Stimulated activated CD8-positive, alpha-beta memory T cell treated with anti-CD3 and anti-CD28 coated beads, Interleukin-15, amount 100 ng/mL, for 1 hour (primary cell): Measurements from ENCODE around the gene CDT1.
"Not testable (repeated sequence)": the region's sequence is repeated elsewhere in the genome, so short reads cannot be mapped to it uniquely, and the experiment has no call there.

ENCODE experiments used
- DNase-seq: peaks from one replicate; pipeline ENCODE4 v3.0.0-alpha.2; 2020; ENCODE audit warnings: low read depth

The CDT1 gene

GRCh38 chr16:88816736-88817535 lies 13.3 kb downstream of the CDT1 start:
- DNase-seq: no peak

- DNase-seq: no peak
Observed at GRCh38 chr16:88817785-88818574, 14.4 kb downstream of the CDT1 start.

DNA sequence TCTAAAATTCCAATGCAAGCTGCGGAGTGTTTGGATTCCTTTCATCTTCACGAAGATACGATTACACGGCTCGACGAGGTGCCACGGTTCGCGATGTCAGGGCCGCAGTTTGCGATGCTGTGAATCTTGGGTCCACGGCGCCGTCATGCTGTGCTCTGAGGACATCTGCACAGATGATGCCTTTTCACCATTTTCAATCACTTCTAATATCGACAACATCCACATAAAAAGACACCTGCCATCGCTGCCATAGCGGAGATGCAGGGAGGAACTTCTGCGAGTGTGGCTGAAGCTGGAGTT lies 14.9 kb downstream of the CDT1 start:
- no peak for DNase-seq

GRCh38 chr16:88819126-88819525 lies 15.5 kb downstream of the CDT1 start:
- DNase-seq: no peak

DNA sequence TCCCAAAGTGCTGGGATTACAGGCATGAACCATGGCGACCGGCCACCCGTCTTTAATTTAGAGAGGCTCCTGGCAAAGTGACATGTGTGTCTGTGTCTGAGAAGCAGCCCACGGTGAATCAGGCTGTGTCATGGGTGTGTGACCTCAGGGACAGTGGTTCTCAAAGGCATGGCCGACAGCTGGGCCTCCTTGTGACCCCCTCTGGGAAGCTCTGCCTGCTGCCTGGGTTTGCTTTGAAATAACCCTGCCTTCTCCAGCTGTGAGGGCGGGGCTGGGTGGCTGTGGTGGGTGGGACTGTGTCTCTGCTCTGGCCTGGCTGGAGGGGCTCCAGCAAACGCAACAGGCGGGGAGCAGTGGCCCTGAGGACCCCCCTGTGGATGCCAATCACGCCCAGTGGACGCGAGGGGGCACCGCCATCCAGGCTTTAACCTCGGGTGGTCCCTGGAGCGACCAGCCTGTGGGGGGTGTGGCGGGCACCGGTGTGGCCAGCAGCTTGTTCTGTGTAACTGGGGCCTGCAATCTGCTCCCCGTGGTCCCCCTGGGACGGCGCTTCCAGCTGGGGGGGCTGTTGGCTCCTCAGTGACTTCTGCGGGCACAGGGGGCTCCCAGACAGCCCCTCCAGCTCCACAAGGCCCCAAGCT lies 16.9 kb downstream of the CDT1 start:
- no peak for DNase-seq

GRCh38 chr16:88821168-88821850 lies 17.7 kb downstream of the CDT1 start:
- no peak for DNase-seq

GRCh38 chr16:88822281-88823040 lies 18.9 kb downstream of the CDT1 start:
- no peak for DNase-seq

GRCh38 chr16:88823646-88824045 lies 20.1 kb downstream of the CDT1 start:
- not testable (repeated sequence) for DNase-seq

- DNase-seq: no peak
Observed at GRCh38 chr16:88824256-88825077, 20.9 kb downstream of the CDT1 start.

- DNase-seq: no peak
Observed at GRCh38 chr16:88825146-88825545, 21.6 kb downstream of the CDT1 start.

GRCh38 chr16:88826070-88826840 lies 22.7 kb downstream of the CDT1 start:
- DNase-seq: no peak

GRCh38 chr16:88827727-88828126 lies 24.1 kb downstream of the CDT1 start:
- DNase-seq: no peak

- no peak for DNase-seq
Observed at GRCh38 chr16:88828711-88829110, 25.1 kb downstream of the CDT1 start.

GRCh38 chr16:88830258-88830657 lies 26.7 kb downstream of the CDT1 start:
- DNase-seq: no peak

- DNase-seq: no peak
Observed at GRCh38 chr16:88830783-88831182, 27.2 kb downstream of the CDT1 start.

- no peak for DNase-seq
Observed at GRCh38 chr16:88831838-88832237, 28.2 kb downstream of the CDT1 start.

DNA sequence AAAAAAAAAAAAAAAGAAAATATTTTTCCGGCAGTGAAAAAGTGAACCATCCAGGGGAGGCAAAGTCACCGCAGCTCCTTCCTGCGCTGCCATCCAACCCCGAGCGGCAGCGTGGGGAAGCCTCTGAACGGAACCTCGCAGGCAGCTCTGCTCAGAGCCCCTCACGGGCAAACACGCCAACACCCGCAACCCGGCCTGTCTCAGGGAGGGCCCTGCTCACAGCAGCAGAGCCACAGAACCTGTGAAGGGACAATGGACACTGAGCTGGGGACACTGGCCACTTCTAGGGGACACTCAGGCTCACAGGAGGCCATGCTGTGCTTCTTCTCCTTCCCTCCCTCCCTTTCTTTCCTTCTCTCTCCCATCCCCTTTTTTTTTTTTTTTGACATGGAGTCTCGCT lies 29.5 kb downstream of the CDT1 start:
- no peak for DNase-seq

DNA sequence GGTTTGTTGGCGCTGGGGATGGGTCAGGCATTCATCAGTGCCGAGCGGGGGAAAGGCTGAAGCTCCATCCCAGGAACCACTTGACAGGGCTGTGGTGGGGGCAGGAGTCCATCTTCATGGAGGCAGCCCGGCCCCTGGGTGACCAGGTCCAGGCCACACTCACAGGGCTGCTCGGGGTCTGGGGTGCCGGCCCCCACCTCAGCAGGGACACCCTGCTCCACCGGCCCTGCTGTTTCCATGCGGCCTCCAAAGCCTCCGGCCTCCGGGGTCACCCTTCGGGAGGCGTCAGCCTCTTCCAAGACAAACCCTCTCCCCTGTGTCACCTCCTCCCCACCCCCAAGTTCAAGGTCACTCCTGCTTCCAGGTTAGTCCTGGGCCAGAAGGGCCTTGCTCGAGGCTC lies 31.1 kb downstream of the CDT1 start:
- DNase-seq: no peak

GRCh38 chr16:88835383-88835782 lies 31.8 kb downstream of the CDT1 start:
- DNase-seq: no peak

DNA sequence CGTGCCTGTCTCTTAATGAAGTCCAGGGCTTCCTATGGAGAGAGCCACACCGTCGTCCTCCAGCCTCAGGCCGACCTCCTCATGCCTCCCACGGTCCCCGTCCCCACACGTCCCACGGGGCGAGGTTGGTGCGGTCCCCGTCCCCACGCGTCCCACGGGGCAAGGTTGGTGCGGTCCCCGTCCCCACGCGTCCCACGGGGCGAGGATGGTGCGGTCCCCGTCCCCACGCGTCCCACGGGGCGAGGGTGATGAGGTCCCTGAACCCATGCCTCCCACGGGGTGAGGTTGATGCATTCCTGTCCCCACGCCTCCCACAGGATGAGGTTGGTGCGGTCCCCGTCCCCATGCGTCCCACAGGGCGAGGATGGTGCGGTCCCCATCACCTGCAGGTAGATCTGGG lies 32.2 kb downstream of the CDT1 start:
- no peak for DNase-seq
